Measurements from ENCODE around the gene C1QTNF2.

The C1QTNF2 gene

GRCh38 chr5:160315968-160316367 is 54.5 kb downstream of the C1QTNF2 start:
- no peak overlapping the region for H3K4me3 ChIP-seq (ENCODE audit: low read length)
- H2AFZ ChIP-seq (ENCODE audit: low read length), result peak overlapping the region; percentile 51
- H4K20me1 ChIP-seq (ENCODE audit: insufficient read depth, low read length), result no peaks in the 10 kb centered on the region
- DNase-seq, result peak; percentile 63
- H3F3A ChIP-seq (ENCODE audit: insufficient read depth, low read length), result no peaks in the 10 kb centered on the region
- H3K27ac ChIP-seq (ENCODE audit: low read length), result no peak overlapping the region; the same call in 1 of the 2 replicates
- H3K4me1 ChIP-seq (ENCODE audit: low read length), result peaks cover 11% of the 10 kb centered on the region
- 0 out of 2 replicates have a peak, but pooled peaks cover 4% of the 10 kb centered on the region for H3K27me3 ChIP-seq (replicated peaks; ENCODE audit: insufficient read depth, low read length)
- H3K36me3 ChIP-seq (replicated peaks; ENCODE audit: insufficient read depth, low read length), result no peaks in the 10 kb centered on the region
- H3K9me2 ChIP-seq (replicated peaks; ENCODE audit: insufficient read depth, low read length), result no peaks in the 10 kb centered on the region
- no peaks in the 10 kb centered on the region for H3K9me3 ChIP-seq (replicated peaks; ENCODE audit: insufficient read depth, low read length)
- H3K79me2 ChIP-seq (ENCODE audit: low read length), result no peaks in the 10 kb centered on the region
- H3K9ac ChIP-seq (ENCODE audit: low read length), result no peak overlapping the region
- TF ChIP-seq, protein P1, sequence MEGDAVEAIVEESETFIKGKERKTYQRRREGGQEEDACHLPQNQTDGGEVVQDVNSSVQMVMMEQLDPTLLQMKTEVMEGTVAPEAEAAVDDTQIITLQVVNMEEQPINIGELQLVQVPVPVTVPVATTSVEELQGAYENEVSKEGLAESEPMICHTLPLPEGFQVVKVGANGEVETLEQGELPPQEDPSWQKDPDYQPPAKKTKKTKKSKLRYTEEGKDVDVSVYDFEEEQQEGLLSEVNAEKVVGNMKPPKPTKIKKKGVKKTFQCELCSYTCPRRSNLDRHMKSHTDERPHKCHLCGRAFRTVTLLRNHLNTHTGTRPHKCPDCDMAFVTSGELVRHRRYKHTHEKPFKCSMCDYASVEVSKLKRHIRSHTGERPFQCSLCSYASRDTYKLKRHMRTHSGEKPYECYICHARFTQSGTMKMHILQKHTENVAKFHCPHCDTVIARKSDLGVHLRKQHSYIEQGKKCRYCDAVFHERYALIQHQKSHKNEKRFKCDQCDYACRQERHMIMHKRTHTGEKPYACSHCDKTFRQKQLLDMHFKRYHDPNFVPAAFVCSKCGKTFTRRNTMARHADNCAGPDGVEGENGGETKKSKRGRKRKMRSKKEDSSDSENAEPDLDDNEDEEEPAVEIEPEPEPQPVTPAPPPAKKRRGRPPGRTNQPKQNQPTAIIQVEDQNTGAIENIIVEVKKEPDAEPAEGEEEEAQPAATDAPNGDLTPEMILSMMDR (IDR thresholded peaks at IDR 0.05; ENCODE audit: low read length), result no peak
- no peak for TF ChIP-seq EZH2 (optimal IDR thresholded peaks at IDR 0.05; ENCODE audit: low read depth, low read length)
- TF ChIP-seq EZH2phosphoT487 (IDR thresholded peaks at IDR 0.05; ENCODE audit: low read length), result no peak
- peak overlapping the region; percentile 25 for H3K4me2 ChIP-seq (ENCODE audit: low read depth, low read length)

DNA sequence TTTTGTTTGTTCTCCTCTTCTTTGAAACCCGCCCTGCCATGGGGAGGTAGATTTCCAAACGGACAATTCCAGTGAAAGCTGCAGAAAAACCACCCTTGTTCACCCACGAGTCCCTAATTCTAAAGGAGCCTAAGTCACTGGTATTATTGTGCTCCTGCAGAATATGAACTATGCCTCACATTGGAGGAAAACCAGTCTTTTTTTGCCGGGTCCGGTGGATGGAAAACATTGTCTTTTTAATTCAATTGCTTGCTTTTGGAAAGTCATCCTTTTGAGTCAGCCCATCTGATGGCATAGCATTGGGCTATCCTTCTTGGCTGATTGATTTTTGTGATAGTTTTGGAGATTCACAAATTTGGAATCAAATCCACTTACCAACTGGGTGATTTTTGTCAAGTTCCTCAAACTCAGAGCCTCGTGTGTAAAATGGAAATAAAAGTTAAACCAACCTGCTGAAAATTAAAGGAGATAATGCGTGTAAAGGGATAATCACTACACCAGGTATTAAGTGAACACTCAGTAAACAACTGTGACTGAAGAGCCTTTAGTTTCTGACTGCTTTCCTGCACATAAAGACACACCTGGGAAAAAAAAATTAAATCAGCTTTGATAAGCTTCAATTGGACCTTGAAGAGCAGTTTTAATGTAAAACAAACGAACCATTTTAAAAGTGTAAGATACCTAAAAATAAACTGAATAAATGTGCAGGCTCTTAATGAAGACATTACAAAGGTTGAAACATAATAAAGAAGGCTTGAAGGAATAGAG is 57.3 kb downstream of the C1QTNF2 start:
- TF ChIP-seq EZH2 (optimal IDR thresholded peaks at IDR 0.05; ENCODE audit: low read depth, low read length), result no peak
- no peak for TF ChIP-seq EZH2phosphoT487 (IDR thresholded peaks at IDR 0.05; ENCODE audit: low read length)
- TF ChIP-seq, protein P1 (IDR thresholded peaks at IDR 0.05; ENCODE audit: low read length), result no peak
- DNase-seq, result no peak
- Histone ChIP-seq H3K79me2 (ENCODE audit: low read length) (no peaks in the 10 kb centered on the region), H3K27ac (ENCODE audit: low read length) (no peak overlapping the region), H3K9ac (ENCODE audit: low read length) (no peak overlapping the region), H3K9me2 (replicated peaks; ENCODE audit: insufficient read depth, low read length) (no peaks in the 10 kb centered on the region), H3K9me3 (replicated peaks; ENCODE audit: insufficient read depth, low read length) (no peaks in the 10 kb centered on the region), H3K27me3 (replicated peaks; ENCODE audit: insufficient read depth, low read length) (0 out of 2 replicates have a peak, but pooled peaks cover 4% of the 10 kb centered on the region), H3K4me3 (ENCODE audit: low read length) (peak overlapping the region; percentile 53), H2AFZ (ENCODE audit: low read length) (peak overlapping the region; percentile 67), H3K4me1 (ENCODE audit: low read length) (peaks cover 11% of the 10 kb centered on the region), H3K36me3 (replicated peaks; ENCODE audit: insufficient read depth, low read length) (no peaks in the 10 kb centered on the region), H3K4me2 (ENCODE audit: low read depth, low read length) (peak overlapping the region; percentile 65), H3F3A (ENCODE audit: insufficient read depth, low read length) (no peaks in the 10 kb centered on the region), H4K20me1 (ENCODE audit: insufficient read depth, low read length) (no peaks in the 10 kb centered on the region)

GRCh38 chr5:160312134-160312959 is 58.1 kb downstream of the C1QTNF2 start, which contains the start of gene CCNJL:
TSS of gene CCNJL (minus strand) at chr5:160312564. CDS start at chr5:160311923, 641 bp downstream.
- no peak within 1 kb of the TSS for H3K9ac ChIP-seq (ENCODE audit: low read length)
- DNase-seq, result peak; percentile 20
- no peaks in the 10 kb centered on the region for H3K9me3 ChIP-seq (replicated peaks; ENCODE audit: insufficient read depth, low read length)
- H3K27me3 ChIP-seq (replicated peaks; ENCODE audit: insufficient read depth, low read length), result 0 out of 2 replicates have a peak, but pooled peaks cover 4% of the 10 kb centered on the region
- no peaks in the 10 kb centered on the region for H3F3A ChIP-seq (ENCODE audit: insufficient read depth, low read length)
- H2AFZ ChIP-seq (ENCODE audit: low read length), result peak within 1 kb of the TSS; percentile 67
- H4K20me1 ChIP-seq (ENCODE audit: insufficient read depth, low read length), result no peaks in the 10 kb centered on the region
- no peak within 1 kb of the TSS for H3K27ac ChIP-seq (ENCODE audit: low read length)
- TF ChIP-seq EZH2 (optimal IDR thresholded peaks at IDR 0.05; ENCODE audit: low read depth, low read length) (no peak), EZH2phosphoT487 (IDR thresholded peaks at IDR 0.05; ENCODE audit: low read length) (no peak)
- TF ChIP-seq, protein P1 (IDR thresholded peaks at IDR 0.05; ENCODE audit: low read length), result no peak
- H3K4me3 ChIP-seq (ENCODE audit: low read length), result peak within 1 kb of the TSS; percentile 53
- H3K79me2 ChIP-seq (ENCODE audit: low read length), result no peaks in the 10 kb centered on the region
- peak within 1 kb of the TSS; percentile 65 for H3K4me2 ChIP-seq (ENCODE audit: low read depth, low read length)
- no peaks in the 10 kb centered on the region for H3K36me3 ChIP-seq (replicated peaks; ENCODE audit: insufficient read depth, low read length)
- no peaks in the 10 kb centered on the region for H3K9me2 ChIP-seq (replicated peaks; ENCODE audit: insufficient read depth, low read length)
- peaks cover 11% of the 10 kb centered on the region for H3K4me1 ChIP-seq (ENCODE audit: low read length)
